Measurements from ENCODE around the gene PEMT.

PEMT gene

DNA sequence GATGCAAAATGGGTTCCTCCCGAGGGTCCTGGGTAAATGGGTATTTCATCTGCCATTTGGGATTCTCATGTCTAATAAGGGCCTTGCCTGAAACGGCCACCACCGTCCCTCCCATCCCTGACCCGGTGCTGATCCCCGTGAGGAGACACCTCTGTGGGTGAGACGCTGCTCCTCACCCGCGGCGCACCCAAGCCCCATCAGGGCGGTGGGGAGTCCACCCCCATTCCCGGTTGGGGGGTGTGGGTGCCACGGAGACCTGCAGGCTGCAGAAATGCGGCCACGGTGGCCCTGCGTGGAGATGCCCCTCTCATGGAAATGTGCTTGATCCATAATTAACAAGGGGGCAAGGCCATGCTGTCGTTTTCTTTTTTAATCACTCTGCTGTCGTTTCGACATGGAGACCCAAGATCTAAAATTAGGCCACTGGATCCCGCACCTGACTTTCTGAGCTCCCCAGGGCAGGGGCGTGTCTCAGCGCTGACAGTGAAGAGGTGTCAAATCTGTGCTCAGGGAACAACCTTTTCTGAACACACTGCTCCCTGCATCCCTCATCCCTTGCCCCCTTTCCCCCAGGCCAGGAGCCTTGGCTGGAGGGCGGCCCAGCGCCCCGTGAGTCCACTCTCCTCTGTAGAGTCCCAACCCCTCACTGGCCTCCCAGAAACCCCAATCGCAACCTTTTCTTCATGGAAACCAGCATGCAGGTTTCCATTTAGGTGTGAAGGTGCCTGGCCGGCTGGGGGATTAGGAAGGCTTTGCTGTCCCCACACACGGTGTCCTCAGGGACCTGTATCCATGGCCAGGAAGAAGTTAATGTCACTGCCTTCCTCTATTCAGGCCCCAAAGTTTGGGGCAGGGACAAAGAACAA, 38.9 kb downstream of the PEMT start:
- no peak for DNase-seq

DNA sequence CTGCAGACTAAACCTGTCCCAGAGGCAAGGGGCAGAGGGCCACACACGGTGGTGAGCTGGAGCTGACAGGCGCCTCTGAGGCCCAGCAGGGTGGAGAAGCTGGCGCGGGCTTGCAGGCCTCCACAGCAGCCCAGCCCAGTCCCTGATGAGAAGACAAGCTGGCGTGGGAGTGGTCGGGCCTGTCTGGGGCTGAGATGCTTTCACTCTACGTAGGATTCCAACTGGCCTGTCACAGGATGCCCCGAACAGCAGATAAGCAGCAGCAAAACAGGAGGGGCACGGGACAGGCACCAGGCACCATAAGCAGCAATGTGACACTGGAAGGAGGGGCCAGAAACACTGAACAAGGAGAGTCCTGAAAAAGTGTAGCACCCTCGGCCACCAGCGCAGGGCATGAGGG, 40.1 kb downstream of the PEMT start:
- DNase-seq: no peak

DNA sequence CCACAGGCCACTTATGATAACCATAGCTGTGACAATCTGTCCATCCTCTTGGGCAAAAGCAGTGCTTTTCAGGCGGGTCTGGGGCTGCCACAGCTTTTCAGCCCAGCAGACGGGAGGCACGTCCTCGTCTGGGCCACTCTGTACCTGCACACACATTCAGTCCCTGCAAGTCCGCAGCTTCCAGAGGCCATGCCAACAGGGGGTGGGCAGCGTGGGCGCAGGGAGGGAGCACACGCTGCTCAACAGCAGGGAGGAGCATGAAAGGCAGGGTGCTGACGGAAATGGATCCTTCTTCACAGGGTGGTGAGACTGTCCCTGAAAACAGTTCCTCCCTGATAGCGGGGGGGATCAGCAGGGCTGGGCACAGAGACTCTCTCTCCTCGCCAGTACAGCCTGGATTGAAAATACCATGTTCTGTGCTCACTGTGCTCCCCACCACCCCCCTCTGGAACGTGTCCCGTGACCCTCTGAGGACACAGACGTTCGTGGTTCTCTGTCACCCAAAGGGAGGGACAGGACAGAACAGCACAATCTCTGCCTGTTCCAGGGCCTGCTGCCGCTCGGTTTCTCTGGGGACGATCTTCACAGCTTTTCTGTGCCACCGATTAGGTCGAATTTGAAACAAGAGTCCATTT, 41.7 kb downstream of the PEMT start:
- no peak for DNase-seq

DNA sequence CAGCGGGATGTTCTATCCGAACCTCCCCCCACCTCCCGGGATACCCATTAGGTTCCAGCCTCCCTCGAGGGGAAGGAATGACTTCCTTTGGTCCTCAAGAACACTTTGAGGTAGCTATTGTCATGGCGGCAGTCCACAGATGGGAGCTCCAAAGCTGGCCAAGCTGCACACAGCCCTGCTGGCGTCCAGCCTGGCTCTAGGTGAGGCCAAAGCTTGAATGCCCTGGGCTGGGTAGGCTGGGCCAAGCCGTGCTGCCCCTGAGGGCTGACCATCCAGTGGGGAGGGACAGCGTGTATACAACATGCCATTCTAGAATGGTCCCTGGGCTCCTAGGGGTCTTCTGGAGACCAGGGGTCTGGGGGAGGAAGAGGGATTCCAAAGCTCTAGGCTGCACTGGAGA, 43.5 kb downstream of the PEMT start:
- DNase-seq: no peak

DNA sequence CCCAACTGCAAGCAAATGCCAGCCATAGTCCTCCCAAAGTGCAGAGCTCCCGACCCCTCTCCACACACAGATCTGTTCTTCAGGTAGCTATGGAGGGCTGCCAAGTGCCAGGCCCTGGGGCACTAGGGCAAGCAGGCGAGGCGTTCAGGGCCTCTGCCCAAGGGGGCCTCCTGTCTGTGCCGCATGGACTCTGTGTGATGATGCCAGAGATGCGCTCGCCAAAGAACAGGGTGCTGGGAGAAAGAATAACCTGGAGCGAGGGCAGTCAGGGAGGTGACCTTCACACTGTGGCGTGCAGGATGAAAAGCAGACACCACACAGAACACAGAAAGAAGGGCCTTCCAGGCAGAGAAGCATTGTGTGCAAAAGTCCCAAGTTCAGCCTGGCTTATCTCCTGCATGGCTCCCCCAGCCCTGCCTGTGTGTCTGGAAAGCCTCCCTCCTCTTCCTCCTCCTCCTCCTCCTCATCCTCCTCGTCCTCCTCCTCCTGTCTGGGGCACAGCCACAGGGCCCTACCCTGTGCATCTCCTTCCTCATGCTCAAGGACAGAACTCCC, 44.2 kb downstream of the PEMT start:
- DNase-seq: no peak

DNA sequence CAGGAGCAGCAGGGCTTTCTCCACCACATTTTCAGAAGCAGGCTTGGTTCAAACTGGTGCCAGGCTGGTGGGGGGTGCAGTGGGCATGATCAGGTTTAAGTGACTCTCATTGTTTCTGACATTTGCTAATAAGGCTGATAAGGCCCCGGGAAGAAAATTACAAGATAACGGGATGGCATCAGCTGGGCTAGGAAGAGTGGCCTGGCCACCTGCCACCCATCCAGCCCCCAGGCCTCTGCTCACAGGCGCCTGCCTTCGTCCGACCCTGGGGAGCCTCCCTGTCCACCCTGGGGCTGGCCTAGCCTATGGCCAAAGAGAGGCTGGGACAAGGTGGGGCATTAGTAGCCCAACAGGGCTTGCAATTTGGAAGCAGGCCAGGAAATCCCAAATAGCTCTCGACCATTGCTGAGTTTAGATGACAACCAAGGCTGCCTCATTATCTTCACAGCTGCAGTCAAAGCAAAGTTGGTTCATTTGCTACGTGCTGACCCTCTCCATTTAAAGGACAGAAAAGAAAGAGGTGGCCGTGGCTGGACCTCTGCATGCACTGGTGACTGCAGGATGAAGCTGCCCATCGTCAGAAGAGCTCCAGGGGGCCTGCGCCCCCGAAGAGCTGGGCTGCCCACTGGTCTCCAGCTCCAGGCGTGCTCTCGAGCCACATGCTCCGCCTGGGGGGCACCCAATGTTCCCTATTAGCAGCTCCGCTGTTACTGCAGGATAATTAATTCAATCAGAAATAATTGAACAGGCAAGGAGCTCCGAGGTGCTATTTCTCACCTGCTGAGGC, 44.9 kb downstream of the PEMT start:
- no peak for DNase-seq

DNA sequence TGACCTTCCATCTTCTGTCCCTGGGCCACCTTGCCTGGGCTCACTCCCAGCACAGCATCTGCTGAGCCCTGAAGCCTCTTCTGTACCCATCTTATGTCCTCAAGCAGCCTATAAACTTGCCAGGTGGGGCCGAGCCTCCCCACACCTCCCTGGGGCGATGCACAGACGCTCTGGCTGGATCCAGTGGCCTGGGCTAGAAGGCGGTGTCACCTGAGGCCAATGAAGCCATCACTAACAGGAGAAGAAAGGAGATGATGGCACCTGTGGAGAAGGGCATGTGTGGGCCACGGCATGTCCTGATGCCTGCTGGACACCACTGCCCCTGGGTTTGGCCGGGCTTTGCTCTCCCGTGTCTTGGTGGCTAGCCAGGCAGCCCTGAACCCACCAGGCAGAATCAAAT, 45.5 kb downstream of the PEMT start:
- DNase-seq: no peak

DNA sequence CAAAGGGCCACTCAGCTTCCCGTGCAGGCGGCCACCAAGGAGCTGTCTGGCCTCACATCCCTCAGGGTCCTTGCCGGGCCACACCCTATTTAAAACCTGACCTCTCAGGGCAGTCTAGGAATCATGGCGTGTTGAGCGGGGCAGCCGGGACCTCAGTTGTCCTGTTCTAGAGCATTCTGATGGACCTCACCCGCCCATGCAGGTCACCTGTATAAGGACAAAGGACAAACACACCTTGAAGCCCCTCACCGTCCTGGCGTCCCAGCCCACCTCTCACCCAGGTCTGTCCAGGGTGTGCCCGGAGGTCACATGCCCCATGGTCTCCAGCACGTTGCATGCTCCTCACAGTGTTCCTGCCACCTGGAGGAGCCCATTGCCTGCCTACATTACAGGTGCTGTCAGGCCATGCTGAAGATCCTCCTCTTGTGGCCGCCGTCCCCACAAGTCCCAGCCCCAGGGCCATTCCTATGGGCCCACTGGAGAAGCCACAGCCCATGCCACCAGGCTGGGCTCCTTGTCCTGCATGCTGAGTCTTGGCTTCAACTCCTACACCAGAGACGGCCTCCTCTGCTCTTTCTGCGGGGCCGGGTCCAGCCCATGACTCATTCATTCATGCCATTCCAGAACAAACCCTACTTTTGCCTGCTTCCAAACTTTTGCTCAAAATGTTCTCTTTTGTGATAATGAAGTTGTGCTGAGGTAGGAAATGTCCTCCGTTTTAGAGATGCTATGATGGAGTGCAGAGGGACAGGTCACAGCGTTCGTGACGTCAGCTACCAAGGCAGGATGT, 46.3 kb downstream of the PEMT start:
- no peak for DNase-seq

DNA sequence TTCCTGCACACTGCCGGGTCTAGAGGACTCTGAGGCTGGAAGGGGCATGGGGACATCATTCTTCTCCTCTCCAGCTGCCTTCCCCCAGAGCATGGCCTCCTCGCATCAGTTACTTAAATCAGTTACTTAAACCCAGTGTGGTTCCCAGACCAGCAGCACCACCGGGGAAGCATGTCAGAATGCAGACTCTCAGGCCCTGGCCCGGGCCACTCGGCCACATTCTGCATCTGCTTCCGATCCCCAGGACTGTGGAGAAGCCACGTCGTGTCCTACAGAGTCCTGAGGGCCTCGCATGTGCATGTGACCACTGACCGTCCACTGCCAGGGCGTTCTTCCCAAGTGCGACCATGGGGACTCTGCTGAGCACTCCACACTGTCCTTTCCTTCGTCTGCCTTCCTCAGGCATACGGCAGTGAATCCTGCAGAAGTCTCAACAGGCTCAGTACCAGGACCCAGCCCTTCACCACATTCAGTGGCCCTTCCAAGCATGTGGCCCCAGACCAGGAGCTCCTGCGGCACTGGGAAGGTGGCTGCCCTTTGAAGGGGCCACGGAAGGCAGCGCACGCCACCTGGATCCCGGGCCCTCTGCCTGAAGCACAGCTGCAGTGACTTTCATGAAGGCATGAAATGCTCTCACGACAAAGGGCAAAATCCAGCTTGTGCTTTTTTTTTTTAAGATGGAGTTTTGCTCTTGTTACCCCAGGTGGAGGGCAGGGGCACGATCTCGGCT, 48.4 kb downstream of the PEMT start:
- no peak for DNase-seq

DNA sequence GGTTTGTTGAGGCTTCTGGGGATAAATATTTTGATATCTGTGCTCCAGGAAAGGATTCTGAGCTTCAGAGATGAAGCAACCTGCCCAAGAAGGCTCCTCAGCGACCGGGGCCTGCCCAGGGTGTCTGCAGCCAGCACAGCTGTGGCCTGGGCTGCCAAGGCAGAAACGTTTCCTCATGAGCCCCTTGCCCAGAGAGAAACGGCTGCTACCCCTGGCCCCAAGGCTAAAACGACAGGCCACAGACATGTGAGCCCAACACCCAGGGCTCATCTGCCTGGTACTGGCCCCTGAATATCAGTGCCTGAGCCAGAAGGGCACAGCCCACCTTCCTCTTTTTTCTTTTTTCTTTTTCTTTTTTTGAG, 49.9 kb downstream of the PEMT start:
- no peak for DNase-seq

DNA sequence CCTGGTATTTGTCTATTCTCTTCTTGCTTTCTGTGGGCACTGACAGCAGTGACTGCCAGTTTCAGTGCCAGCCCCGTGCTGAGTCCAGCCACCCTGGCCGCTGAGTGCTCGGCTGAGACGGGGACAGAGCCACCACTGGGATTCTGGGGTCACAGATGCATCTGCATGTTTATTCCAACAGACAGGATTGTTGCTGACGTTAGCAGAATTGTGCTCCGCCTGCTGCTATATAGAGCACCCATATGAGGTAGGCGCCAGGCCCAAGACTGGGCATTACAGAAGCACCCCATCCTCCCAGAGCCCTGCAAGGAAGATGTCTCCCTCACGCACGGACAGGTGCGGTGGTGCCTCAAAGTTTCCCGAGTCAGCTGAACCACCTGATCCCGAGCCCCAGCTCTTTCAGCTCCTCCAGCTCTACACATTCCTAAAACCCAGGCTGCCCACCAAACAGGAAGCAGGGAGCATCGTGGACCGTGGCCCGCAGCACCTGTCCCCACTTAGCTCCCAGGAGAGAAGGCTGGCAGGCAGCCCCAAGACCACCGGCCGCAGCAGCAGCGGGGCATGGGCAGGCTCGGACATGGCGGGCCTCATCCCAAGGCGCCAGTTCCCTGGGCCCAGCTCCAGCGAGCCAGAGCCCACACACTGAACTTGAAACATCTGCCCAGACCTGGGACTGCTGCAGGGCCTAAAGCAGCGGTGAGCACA, 50.4 kb downstream of the PEMT start:
- no peak for DNase-seq

DNA sequence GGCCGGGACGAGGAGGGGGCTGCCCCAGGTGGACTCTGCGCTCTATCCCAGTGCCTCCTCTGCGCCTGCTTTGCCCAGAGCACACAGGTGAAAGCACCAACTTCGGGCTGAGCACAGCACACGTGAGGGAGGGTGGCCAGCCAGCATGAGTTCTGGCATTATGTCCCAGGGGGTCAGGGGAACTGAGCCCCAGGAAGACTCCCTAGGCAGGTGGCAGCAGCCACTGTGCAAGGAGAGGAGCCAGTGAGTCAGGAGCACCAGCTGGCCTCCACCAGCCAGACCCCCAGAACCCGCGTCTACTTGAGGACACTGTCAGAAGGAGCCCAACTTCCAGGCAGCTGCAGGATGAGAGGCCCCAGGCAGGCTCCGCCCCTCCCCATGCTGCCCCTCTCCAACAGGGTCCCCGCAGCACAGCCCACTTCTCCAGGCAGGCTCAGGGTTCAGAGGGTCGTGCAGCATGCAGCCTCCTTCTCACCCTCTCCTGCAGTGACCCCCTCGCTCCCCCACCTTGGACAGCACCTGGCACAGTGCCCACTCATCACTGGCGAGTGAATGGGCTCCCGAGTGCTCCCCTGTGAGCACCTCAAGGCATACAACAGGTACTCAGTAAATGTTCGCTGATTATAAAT, 51.1 kb downstream of the PEMT start:
- DNase-seq: no peak

DNA sequence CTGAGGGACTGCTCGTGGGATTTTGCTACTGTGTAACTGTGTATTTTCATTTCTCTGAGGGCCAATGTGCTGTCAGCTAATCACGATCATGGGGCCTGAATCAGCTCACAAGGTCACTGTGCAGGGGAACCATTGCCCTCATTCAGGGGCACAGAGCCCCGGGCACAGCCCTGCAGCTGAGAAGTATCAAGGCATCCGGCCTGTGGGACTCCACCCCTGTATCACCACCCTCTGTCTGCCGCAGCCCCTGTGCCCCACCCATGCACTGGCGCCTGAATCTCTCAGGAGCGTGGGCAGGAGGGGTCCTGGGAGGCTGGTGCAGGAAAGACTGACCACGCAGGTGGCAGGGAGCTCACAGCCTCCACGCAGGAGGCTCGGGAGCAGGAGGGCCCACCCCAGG, 51.9 kb downstream of the PEMT start:
- no peak for DNase-seq

DNA sequence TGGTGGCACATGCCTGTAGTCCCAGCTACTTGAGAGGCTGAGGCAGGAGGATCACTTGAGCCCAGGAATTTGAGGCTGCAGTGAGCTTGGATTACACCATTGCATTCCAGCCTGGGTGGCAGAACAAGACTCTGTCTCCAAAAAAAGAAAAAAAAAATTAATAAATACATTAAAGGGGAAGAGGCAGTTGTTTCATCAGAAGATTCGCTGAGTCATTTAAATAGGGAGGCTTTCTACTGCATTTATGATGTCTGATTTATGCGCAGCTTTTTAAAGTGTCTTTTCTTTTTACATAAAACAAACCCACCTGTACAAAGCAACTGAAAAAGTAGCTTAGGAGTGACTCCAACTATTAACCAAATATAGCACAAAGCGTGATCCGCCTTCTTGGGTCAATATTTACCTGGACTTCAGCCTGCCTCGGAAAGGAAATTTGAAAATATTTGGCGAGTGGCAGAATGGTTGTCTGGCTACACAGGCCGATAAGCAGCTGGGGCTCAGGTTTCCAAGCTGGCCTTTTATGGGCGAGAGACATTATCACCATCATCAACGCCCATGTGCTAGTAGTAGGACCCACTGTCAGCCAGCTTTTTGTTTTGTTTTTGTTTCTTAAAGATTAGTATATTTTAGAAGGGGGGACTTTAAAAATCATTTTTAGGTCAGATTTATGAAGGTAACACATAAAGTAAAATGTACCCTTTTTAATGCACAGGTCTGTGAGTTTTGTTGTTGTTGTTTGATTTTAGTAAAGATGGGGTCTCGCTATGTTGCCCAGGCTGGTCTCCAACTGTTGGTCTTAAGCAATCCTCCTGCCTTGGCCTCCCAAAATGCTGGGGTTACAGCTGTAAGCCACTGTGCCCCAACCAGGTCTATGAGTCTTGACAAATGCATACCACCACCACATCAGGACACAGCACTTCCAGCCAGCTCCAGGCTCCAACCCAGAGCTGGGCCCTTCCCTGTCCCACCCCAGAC, 52.8 kb downstream of the PEMT start:
- DNase-seq: no peak

DNA sequence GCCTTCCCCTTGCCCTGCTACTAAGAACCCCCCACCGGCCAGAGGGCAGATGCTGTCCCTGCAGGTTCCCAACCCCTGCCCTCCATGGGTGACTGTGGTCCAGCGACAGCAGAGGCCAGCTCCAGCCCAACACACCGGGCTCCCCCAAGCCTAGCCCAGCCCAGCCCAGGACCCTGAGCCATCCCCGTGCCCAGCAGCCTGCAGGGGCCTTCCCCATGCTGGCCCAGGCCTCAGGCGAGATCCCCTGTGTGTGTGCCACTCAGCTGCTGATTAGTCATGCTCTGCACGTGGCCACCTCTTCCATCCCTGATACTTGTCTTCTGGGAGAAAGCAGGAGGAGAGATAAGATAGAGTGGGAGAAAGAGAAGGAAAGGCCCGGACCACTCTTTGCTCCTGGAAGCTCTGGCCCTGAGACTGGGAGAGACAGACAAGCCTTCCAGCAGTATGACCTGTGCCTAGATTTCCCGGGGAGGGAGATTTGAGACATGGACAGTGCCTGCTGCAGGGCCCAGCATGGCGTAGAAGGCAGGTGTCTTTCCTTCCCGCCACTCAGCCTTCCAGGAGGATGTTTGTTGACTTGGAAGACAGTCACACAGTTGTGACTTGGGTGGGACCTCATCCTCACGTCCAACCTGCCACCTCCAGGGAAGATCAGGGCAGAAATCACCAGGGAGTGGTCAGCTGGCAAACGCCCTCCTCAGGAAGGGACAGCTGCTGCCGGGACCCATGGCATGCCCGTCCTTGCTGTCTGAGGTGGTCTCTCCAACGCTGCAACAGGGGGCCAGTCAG, 54.0 kb downstream of the PEMT start:
- no peak for DNase-seq

DNA sequence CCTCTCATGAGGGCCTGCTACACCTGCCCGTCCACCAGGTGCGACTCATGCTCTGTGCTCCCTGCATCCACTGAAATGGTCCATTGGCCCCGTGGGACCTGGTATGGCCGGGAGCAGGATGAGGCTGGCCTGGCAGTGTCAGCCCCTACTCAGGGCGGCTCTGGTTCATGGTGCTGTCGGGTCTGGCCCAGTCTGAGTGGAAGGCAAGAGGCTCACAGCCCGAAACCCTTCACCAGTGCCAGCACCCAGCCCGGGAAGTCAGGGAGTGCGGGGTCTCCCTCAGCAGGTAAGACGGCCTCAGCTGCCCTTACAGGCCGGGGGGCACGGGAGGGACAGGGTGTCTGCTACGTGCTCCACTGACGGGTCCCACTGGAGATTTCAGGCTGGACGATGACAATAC, 54.8 kb downstream of the PEMT start:
- no peak for DNase-seq

DNA sequence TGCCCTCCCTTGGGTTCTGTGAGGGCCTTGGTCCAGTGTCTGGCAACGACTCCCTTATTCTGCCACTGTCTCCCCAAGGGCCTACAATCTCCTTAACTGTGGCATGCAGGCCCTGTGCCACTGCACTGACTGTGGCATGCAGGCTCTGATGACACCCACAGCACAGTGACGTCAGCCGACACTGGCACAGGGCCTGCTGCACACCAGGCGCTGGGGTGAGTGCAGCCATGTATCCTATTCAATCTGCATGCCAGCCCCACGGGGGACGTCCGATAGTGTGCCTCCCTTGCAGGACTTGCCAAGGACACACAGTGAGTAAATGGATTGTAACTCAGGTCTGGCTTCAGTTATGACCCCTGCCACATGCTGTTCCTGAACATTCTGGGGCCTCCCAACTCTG, 55.6 kb downstream of the PEMT start:
- no peak for DNase-seq

DNA sequence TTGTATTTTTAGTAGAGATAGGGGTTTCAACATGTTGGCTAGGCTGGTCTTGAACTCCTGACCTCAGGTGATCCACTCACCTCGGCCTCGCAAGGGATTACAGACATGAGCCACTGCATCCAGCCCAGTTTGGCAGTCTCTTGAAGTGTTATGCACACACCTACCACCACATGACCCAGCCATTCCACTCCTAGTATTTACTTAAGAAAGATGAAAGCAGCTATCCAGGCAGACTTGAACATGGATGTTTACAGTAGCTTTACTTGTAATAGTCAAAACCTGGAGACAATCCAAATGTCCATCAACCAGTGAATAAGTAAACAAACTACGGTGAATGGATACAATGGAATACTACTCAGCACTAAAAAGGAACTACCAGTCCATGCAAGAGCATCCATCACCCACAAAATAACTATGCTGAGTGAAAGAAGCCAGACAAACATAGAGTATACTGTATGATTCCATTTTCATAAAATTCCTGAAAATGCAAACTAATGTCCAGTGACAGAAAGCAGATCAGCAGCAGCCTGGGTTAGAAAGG, 57.5 kb downstream of the PEMT start:
- no peak for DNase-seq

DNA sequence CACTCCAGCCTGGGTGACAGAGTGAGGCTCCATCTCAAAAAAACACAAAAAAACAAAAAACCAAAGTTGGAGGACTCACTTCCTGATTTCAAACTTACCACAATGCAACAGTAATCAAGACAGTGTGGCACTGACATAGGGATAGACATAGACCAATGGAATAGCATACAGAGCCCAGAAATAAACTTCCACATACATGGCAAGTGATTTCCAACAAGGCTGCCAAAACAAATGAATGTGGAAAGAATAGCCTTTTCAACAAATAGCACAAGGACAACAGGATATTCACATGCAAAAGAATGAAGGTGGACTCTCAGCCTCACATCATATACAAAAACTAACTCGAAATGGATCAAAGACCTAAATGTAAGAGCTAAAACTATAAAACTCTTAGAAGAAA, 58.5 kb downstream of the PEMT start:
- DNase-seq: no peak

Measured in activated T-cell treated with anti-CD3 and anti-CD28 coated beads, Interleukin-2, amount 50 U/mL, for 48 hours (primary cell).